Posterior vena cava (tissue), 2 donors: ENCODE data around the gene MGME1. TPM values are rescaled to one million over a fixed set of nuclear protein-coding genes. Genes with fewer than 3 reads are reported as not detected.

Experiments used
- DNase-seq: peaks from one replicate; pipeline ENCODE4 v3.0.0-alpha.2; 2020; ENCODE audit warnings: low spot score
- intact Hi-C, 2 donors: fragments of 100-400 bp; cut with DNase I; formaldehyde crosslinking; loops; one replicate each; pipeline versions ENCODE4 v1.14.1 to v1.14.2; 2022 to 2023
- long read RNA-seq, 2 donors: library from polyadenylated mRNA; unstranded; transcript quantifications; one replicate each; pipeline ENCODE4 v2.0.0, GENCODE V29; 2020 to 2021
- total RNA-seq, 2 donors: library from RNA; stranded (reverse); fragmentation: NEBNext Ultra II Directional; extraction: Animal tissue kit (Norgen Biotek cat#: 25700); gene quantifications; one replicate each; pipeline ENCODE4 v1.2.1, GENCODE V29; 2021
- donor health status: DM: yes; HTN: yes; CAD: no.
- donor health status: DM: yes; HTN: yes; CAD: no.

Gene MGME1, protein sequence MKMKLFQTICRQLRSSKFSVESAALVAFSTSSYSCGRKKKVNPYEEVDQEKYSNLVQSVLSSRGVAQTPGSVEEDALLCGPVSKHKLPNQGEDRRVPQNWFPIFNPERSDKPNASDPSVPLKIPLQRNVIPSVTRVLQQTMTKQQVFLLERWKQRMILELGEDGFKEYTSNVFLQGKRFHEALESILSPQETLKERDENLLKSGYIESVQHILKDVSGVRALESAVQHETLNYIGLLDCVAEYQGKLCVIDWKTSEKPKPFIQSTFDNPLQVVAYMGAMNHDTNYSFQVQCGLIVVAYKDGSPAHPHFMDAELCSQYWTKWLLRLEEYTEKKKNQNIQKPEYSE
- total RNA-seq, result 1 to 10 TPM; 7.5 to 9.0 TPM
- long read RNA-seq, donor 1, partial matches to known transcripts, result 0 of 2 reads
- long read RNA-seq, donor 1, other reads (novel, unspliced or antisense), result 0 of 2 reads
- long read RNA-seq, donor 2, transcript MGME1-203 (5 exons, 2,336 nt), result major isoform, 8 of 31 reads
- long read RNA-seq, donor 2, partial matches to known transcripts, result 11 of 31 reads
- long read RNA-seq, donor 2, other reads (novel, unspliced or antisense), result 10 of 31 reads

DNA sequence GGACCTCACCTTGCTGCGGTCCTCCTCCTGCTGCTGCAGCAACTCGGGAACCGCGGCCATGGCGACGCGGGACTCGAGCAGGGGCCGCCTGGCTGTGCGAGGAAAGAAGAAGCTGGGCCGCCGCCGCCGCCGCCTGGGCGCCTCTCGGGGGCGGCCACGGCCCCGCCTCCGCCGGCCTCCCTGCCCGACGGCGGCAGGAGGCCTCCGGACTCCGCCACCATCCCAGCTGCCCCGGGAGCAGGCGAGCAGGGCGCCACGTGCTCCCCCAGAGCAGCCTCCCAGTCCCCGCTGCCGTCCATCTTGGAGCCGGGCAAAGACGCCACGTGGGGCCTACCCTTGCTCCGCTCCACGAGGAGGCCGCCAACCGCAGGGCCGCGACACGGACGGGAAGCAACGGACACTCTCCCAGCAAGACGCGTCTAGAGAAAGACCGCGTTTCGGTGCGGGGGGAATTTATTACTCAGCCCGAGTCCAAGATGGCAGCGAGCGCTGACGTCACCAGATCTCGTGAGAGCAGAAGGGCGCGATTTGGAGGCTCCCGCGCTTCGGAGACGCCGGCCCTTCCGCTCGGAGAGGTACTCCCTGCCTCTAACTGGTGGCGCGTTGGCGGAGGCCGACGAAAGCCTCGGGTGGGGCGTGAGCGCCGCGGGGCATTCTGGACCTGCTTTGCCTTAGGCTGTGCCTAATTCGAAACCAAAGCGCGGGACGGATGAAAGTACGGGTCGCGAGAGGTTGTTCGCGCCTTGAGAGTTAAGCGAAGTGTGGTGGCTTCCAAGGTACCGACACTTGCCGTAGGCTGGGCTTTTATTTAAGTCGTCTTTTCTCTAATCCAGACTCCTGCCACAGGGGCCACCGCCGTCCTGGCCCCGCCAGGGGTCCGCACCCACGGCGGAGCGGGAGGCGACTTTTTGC lies at the start of gene MGME1, which contains the start of gene SNX5:
Gene MGME1 (plus strand): TSS at position 653 of the 912 bp plus-strand sequence. CDS start 842 bp downstream, outside the sequence.
Gene SNX5 (minus strand): TSS at position 429 of the 912 bp plus-strand sequence. CDS start 369 bp downstream, at position 60.
- peak; percentile 100 for DNase-seq
- intact Hi-C loops, result no loop called here

DNA sequence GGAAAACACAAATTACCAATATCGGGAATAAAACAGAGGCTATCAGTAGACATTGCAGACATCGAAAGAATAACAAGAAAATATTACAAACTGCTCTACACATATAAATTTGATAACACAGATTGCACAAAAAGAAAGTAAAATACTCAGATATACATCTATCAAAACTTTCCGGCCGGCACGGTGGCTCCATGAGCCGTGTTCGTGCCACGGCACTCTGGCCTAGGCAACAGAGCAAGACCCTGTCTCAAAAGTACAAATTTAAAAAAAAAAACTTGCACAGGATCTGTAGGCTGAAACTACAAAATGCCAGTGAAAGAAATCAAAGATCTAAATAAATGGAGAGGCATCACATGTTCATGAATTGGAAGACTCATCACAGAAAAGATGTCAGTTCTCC lies 49.7 kb upstream of the MGME1 start:
- intact Hi-C loops, result no loop called here
- DNase-seq, result no peak

DNA sequence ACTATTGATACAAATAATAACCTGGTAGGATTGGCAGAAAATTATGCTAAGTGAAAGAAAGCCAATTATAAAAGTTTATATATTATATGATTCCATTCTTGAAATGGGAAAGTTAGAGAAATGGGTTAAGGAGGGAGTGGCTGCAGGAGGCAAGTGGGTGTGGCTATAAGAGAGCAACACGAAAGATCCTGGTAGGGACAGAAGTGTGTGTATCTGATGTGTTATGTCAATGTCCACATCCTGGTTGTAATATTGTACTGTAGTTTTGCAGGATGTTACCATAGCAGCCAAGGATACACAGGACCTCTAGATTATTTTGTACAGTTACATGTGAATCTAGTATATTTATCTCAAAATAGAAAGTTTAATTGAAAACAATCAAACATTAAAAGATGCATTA lies 47.0 kb upstream of the MGME1 start:
- intact Hi-C loops, result no loop called here
- DNase-seq, result no peak

DNA sequence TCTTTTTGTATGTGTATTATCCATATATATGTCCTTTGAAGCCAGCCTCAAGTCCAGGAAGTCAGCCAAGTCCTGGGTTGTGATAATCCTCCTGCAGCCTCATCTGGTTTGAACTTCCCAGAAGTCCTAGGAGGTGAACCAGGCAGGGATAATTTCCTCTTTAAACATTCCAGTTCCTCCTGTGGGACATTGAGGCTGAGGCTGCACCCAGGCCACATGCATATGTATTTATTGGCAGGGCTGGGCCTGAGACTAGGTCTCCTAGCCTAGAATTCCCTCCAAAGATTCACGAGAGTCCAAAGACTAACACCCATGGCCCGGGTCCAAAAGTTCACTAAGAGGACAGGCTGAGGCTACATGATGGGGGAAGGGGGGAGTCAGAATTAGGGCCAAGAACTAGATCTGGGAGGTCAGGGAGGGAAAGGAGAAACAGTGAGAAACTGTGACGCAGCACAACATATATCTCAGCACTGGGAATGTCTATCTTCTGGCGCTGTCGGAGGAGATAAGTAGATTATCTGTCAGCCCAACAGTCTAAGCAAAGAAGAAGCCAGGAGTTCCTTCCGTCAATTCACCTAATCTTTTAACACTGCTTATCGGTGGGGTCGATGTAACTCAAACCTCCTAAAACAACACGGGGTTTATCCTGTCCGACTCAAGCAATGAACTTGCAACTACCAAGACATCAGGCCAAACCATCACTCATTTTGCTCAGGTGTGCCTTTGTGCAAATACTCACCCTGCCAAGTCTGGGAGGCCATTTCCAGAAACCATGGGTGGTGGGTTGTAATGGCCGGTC lies 43.5 kb upstream of the MGME1 start:
- no peak for DNase-seq
- intact Hi-C loops, result no loop called here

DNA sequence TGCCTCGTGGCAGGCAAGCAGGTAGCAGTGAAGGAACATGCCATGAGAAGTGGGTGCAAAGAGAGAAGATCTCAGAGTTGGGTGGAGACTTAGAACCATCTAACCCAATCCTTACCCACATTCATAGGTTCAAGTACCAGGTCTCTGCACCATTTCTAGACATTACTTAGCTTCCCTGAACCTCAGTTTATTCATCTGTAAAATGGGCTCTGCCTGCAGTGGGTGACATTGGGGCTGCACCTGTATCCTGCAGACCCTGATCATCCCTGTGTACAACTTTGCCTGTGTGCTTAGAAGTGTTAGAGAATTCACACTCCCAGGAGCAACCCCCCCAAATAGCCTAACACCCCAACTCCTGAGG lies 42.9 kb upstream of the MGME1 start:
- intact Hi-C loops, result no loop called here

DNA sequence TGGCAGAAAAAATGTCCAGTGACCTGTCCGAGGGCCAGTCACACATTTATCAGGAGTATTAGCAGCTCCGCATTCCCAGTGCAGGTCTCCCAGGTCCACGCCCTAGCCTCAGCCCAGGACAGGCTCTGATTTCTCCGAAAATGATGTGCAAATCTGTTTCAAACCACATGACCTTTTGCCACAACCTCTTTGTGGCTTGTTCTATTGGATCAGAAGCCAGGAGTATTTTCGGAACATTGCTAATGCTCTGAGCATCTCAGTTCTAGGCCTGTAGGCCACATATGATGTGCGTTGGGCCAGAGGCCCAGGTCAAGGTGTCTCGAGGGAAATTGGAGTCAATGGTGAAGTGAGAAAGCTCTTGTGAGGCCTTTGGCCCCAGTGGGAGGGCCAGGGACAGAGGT lies 40.6 kb upstream of the MGME1 start:
- intact Hi-C loops, result no loop called here
- DNase-seq, result peak; percentile 92

More for the DNA sequence above, 42.9 kb upstream of the MGME1 start:
- DNase-seq, result no peak

DNA sequence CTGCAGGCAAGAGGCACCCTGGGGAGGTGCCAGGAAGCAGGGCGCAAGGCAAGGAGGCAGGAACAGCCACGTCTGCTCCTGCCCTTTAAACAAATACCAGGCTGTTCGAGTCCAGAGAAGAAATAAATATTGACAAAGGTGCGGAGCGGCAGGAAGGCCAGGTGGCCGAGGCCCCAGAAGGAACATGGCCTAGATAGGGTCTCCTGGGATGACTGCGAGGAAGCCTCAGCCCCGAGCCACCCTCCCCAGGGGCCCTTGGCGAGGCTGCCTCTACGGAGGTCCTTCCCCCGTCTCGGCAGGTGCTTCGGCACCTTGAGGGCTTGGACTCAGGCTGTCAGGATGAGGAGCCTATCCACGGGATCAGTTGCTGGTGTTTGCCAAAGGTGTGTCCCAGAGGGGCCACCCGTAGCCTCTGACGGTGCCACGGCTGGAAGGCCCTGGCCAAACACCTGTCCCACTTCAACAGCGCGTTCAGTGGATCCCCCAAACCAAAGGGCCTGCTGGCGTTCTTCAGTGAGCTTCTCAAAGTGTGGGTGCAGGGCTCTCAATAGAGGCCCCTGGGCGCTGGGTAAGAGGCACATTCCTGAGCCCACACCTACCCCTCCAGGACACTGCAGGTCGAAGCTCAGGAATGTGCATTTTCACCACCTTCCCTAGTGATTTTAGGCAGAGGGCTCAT lies 40.0 kb upstream of the MGME1 start:
- intact Hi-C loops, result no loop called here
- no peak for DNase-seq

DNA sequence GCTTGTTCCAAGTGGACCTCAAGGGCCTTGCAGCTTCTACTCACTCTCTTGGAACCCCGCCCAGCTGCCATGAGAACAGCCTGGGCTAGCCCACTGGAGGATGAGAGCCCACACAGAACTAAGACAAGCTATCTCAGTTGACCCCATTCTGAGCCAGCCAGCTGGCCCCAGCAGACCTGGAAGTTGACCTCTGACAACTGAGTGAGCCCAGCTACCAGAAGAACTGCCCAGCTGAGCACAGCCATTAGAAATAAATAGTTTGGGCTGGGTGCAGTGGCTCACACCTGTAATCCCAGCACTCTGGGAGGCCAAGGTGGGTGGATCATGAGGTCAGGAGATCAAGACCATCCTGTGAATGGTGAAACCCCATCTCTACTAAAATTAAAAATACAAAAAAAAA lies 37.3 kb upstream of the MGME1 start:
- DNase-seq, result no peak
- intact Hi-C loops, result loop anchor here in 1 of 2 donors (10.0 kb wide), 1 partner anchor 427 kb away; no protein-coding TSS in a partner anchor

DNA sequence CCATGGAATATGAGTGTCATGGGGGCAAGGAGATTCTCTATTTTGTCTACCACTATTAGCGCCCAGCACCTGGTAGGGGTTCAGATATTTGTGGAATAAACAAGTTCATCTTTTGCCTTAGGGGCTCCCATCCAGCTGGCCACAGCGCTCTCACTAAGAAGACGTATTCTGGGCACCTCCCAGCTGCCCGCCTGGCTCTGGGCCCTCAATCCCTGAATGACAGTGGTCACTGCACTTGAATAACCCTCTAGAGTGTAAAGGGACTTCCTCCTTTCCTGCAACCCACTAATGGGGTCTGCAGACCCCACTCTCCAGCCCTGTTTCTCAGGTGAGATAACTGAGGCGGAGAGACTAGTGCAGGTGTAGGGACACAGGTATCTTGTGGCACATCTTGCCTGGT lies 36.4 kb upstream of the MGME1 start:
- DNase-seq, result no peak
- intact Hi-C loops, result loop anchor here in 1 of 2 donors (10.0 kb wide), 1 partner anchor 428 kb away; no protein-coding TSS in a partner anchor

DNA sequence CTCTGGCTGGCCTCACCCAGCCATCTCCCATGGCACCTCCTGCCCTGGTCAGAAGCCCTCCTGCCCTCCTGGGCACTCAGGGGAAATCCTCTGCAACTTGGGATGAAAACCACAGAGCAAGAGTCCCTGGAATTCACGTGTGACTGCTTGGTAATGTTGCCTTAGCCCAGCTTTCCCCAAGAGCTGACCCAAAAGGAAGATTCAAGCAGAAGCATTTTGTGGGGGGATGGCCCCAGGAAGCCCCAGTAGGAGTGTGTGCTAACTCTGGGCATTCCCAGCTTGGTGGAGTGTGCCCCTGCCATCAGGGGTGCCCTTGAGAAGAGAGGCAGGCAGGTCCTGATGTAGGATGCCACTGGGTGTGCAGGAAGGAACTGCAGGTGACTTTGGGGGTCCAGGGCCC lies 35.7 kb upstream of the MGME1 start:
- no peak for DNase-seq
- intact Hi-C loops, result loop anchor here in 1 of 2 donors (10.0 kb wide), 1 partner anchor 428 kb away; no protein-coding TSS in a partner anchor

DNA sequence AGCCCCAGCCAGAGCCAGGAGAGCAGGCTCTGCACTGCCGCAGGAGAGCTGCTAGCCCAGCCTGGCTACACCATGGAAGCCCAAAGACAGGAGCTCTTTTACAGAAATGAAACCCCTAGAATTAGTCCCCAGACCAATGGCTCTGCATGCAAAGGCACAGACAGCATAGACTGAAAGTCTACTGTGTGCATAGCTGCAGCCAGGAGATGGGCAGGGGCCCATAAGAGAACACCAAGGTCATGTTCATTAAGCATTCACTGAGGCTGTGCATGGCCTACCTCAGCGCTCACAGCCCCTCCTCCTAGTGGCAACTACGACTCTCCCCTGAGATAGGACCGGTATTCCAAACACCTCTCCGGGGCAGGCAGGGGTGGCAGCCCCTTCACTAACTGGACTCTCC lies 35.1 kb upstream of the MGME1 start:
- intact Hi-C loops, result loop anchor here in 1 of 2 donors (10.0 kb wide), 1 partner anchor 429 kb away; no protein-coding TSS in a partner anchor
- DNase-seq, result no peak

DNA sequence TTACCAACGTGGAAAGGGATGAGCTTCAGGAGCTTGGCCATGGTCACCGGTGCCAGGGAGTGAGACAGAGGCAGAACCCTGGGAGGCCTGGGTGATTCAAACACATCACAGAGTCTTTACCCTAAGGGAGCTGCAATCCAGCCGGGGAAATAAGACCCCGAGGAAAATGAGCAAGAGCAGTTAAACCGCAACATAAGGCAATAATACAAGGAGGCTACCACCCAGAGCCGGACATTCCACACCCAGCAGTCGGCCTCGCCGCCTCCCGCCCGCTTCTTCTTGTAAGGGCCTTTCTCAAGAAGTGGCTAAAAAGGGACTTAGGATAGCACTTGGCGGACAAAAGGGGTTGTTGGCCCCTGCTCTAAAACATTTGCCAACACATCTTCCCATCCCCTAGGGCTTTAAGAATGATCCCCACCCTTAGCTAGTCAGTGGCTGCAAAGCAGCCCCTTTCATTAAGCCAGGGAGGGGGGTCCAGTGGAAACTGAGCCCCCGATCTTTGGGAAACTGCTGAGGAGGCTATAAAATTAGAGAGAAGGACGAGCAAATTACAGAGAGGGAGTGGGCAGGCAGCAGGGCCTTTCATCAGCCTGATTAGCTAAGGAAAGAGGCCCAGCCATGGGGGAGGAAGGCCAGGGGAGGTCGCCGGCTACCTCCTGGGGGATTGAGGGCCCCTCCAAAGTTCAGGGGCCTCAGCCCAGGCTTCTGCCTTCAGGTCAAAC lies 34.5 kb upstream of the MGME1 start:
- intact Hi-C loops, result loop anchor here in 1 of 2 donors (10.0 kb wide), 1 partner anchor 430 kb away; no protein-coding TSS in a partner anchor
- DNase-seq, result peak; percentile 86

DNA sequence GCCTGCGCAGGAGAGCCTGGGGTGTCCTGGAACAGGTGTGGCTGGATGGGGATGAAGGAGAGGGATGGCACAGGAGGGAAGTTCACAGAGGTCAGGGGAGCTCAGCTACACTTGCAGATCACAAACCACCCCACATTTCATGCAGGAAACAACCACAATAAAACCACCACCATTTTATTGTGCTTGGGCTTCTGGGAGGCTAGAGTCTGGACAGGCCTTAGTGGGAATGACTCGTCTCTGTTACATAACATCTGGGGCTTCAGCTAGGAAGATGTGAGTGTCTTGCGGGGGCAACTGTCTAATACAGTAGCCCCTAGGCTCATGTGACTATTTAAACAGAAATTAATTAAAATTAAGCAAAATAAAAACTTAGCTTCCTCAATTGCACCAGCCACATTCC lies 33.6 kb upstream of the MGME1 start:
- intact Hi-C loops, result loop anchor here in 1 of 2 donors (10.0 kb wide), 1 partner anchor 430 kb away; no protein-coding TSS in a partner anchor
- DNase-seq, result no peak

DNA sequence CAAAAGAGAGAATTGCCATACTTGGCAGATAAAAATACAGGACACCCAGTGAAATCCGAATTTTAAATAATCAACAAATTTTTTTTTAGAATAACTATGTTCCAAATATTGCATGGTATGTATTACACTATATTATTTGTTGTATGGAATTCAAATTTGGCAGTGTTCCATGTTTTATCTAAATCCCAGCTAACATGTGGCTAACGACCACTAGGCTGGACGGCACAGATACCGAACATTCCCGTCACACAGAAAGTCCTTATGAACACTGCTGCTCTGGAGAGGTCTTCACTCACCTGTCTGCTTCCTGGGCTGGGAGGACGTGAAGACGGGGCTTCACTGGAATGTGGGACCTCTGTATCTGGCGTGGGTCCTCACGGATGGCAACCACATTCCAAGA lies 33.1 kb upstream of the MGME1 start:
- DNase-seq, result no peak

DNA sequence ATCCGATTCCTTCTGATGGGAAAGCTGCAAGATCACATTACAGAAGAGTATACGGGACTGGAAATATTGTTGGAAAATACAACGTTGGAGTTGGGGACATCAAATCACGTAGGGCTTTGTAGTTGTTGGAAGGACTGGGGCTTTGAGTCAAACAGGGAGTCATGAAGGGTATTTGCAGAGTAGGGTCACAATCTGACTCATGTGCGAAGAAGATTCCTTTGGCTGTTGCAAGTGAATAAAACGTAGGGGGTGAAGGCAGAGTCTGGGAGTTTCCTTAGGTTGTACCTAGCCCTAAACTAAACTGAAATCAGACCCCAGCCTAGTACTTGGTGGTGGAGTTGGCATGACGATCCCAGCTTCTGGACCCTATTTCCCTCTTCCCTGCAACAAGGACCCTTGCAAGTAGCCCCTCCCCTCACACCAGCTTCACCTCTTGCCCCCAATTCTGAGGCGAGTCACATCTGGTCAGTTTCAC lies 32.5 kb upstream of the MGME1 start:
- intact Hi-C loops, result loop anchor here in 1 of 2 donors (10.0 kb wide), 1 partner anchor 432 kb away; no protein-coding TSS in a partner anchor
- DNase-seq, result no peak

More for the DNA sequence above, 33.1 kb upstream of the MGME1 start:
- intact Hi-C loops, result loop anchor here in 1 of 2 donors (10.0 kb wide), 1 partner anchor 431 kb away; no protein-coding TSS in a partner anchor

DNA sequence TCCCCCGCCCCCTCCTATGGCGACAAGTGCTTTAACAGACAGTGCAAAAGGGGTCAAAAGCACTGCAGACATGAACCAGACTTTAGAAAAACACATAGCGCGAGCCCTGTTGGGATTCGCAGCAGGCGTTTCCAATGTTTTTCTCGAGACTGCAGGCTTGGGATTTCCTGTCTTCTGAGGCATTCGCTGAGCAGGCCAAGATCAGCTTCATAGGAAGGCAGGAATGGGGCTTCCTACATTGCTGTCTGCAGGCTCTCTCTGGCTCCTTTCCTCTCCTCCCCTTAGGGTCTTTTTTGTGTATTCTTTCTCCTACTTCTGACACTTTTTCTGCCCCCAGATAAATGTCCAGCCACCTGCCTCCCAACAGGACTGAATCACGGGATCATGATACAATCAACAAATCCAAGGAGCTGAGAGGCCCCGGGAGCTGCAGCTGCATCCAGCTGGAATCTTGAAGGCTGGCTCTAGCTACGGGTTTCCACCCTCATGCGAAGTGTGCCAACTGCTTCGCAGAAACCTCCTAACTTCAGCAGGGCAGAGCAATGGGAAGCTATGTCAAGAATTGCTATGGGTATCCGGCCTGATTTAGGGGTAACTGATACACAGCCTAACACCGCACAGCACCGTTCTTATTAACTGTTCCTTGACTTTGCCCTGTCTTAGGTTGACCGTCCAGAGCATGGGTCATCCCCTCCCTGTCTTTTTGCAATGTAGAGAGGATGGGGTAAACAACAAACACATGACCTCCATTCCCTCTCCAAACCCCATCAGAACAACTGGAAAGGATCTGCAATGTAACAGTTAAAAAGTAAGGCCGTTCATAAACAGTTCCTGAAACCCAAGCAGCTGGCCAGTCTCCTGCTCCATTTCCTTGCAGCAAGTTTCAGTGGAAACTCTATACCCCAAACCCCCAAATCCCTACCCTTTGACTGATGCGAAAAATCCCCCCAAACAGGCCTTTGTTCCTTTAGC lies 31.8 kb upstream of the MGME1 start:
- no peak for DNase-seq
- intact Hi-C loops, result loop anchor here in 1 of 2 donors (10.0 kb wide), 1 partner anchor 432 kb away; no protein-coding TSS in a partner anchor
